ENCODE results near the gene MICAL3. TPM values are rescaled to one million over a fixed set of nuclear protein-coding genes. Genes with fewer than 3 reads are reported as not detected.
"Not testable (repeated sequence)": the region's sequence is repeated elsewhere in the genome, so short reads cannot be mapped to it uniquely, and the experiment has no call there.

The MICAL3 gene
- total and polyA plus RNA-seq, 4 donors = 4.4 to 30.7 (median 15.4) TPM

DNA sequence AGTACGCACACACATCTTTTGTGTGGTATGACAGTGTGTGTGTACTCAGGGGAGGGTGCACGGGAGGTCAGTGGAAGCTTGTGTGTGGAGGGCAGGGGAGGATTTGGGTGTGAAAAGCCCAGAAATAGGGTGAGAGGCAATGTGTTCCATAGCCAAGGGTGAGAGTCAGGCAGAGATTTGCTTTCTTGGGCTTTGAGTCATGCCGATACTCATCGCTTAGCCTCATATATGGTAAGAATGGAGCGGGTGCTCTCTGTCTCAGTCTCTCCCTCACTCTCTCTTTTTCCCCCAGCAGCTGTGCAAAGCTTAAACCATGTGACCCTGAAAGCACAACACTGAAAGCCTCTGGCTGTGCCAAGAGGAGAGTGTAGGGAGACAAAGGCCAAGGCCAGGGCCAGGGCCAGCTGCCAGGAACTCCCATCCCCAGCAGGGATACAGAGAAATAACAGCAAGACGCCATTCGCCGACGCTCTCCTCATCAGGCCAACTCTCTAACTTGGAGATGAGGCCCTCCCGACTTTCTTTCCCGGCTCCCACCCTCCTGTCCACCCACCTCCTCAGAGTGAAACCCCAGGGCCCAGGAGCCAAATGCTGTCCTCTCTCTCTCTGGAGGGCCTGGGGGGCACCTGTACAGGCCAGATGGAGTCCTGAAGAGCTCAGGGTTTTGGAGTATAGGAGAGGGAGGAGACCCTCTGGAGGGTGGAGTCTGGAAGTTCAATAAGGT is 20.3 kb upstream of the MICAL3 start:
- H3K27ac ChIP-seq (ENCODE audit: low read depth in 1 of 2, low read length in 1 of 2) = peak overlapping the region; percentile 61 to 69

DNA sequence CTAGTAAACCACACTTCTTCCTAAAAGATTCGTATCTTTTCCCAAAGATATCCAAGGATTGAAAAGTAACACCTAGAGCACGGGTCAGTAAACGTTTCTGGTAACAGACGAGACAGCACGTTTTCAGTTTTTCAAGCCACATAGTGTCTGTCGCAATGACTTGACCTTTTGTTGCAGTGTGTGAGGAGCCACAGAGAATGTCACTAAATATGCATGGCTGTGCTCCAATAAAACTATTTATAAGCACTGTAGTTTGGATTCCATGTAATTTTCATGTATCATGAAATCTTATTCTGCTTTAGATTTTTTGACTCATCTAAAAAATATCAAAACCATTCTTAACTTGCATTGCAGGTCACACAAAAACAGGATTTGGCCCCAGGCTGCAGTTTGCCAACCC is 18.3 kb upstream of the MICAL3 start:
- Histone ChIP-seq H3K4me1 (ENCODE audit: control insufficient read depth in 5 of 5, insufficient read depth in 5 of 5, low read length in 5 of 5) (peaks cover 0 to 16% (median 4%) of the 10 kb centered on the region in 5 donors), H3K27me3 (ENCODE audit: control insufficient read depth in 3 of 3, insufficient read depth in 3 of 3, low read length in 2 of 3) (no peaks in the 10 kb centered on the region), H3K9ac (ENCODE audit: insufficient read depth in 1 of 2, low read length in 2 of 2) (no peak overlapping the region), H3K36me3 (ENCODE audit: control insufficient read depth in 4 of 4, insufficient read depth in 4 of 4, low read length in 4 of 4) (no peaks in the 10 kb centered on the region), H3K4me3 (no peak overlapping the region), H3K27ac (ENCODE audit: low read depth in 1 of 2, low read length in 1 of 2) (no peak overlapping the region), H3K9me3 (ENCODE audit: control insufficient read depth in 4 of 4, insufficient read depth in 3 of 4, low read length in 3 of 4) (peaks cover 0 to 2% (median 0%) of the 10 kb centered on the region in 4 donors)
- ATAC-seq (ENCODE audit: insufficient read depth, low FRiP score) (no peak), DNase-seq (peak in 2 of 3 donors; percentile 31 to 64)
- WGBS, 2 donors = 66 to 79% methylated on average over 6 of the region's 6 CpGs
- TF ChIP-seq, protein P1, sequence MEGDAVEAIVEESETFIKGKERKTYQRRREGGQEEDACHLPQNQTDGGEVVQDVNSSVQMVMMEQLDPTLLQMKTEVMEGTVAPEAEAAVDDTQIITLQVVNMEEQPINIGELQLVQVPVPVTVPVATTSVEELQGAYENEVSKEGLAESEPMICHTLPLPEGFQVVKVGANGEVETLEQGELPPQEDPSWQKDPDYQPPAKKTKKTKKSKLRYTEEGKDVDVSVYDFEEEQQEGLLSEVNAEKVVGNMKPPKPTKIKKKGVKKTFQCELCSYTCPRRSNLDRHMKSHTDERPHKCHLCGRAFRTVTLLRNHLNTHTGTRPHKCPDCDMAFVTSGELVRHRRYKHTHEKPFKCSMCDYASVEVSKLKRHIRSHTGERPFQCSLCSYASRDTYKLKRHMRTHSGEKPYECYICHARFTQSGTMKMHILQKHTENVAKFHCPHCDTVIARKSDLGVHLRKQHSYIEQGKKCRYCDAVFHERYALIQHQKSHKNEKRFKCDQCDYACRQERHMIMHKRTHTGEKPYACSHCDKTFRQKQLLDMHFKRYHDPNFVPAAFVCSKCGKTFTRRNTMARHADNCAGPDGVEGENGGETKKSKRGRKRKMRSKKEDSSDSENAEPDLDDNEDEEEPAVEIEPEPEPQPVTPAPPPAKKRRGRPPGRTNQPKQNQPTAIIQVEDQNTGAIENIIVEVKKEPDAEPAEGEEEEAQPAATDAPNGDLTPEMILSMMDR (IDR thresholded peaks at IDR 0.05; ENCODE audit: control extremely low read depth, extremely low read depth) = no peak

More for the DNA sequence above, 20.3 kb upstream of the MICAL3 start:
- Histone ChIP-seq H3K9me3 (ENCODE audit: control insufficient read depth in 4 of 4, insufficient read depth in 3 of 4, low read length in 3 of 4) (peaks cover 0 to 8% (median 0%) of the 10 kb centered on the region in 4 donors), H3K4me1 (ENCODE audit: control insufficient read depth in 5 of 5, insufficient read depth in 5 of 5, low read length in 5 of 5) (peaks cover 0 to 24% (median 4%) of the 10 kb centered on the region in 5 donors), H3K4me3 (no peak overlapping the region), H3K36me3 (ENCODE audit: control insufficient read depth in 4 of 4, insufficient read depth in 4 of 4, low read length in 4 of 4) (no peaks in the 10 kb centered on the region), H3K27me3 (ENCODE audit: control insufficient read depth in 3 of 3, insufficient read depth in 3 of 3, low read length in 2 of 3) (no peaks in the 10 kb centered on the region), H3K9ac (ENCODE audit: insufficient read depth in 1 of 2, low read length in 2 of 2) (no peak overlapping the region)
- ATAC-seq (ENCODE audit: insufficient read depth, low FRiP score) = no peak
- peak; percentile 80 to 91 (median 88) for DNase-seq
- WGBS, 2 donors = 70 to 75% methylated on average over 11 of the region's 11 CpGs
- TF ChIP-seq, protein P1 (IDR thresholded peaks at IDR 0.05; ENCODE audit: control extremely low read depth, extremely low read depth) = no peak

DNA sequence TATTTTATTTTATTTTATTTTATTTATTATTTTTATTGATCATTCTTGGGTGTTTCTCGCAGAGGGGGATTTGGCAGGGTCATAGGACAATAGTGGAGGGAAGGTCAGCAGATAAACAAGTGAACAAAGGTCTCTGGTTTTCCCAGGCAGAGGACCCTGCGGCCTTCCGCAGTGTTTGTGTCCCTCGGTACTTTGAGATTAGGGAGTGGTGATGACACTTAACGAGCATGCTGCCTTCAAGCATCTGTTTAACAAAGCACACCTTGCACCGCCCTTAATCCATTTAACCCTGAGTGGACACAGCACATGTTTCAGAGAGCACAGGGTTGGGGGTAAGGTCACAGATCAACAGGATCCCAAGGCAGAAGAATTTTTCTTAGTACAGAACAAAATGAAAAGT is 16.5 kb upstream of the MICAL3 start:
- not testable (repeated sequence) for DNase-seq; H3K36me3 ChIP-seq (ENCODE audit: control insufficient read depth in 4 of 4, insufficient read depth in 4 of 4, low read length in 4 of 4); ATAC-seq (ENCODE audit: insufficient read depth, low FRiP score); H3K27me3 ChIP-seq (ENCODE audit: control insufficient read depth in 3 of 3, insufficient read depth in 3 of 3, low read length in 2 of 3); H3K9ac ChIP-seq (ENCODE audit: insufficient read depth in 1 of 2, low read length in 2 of 2); H3K9me3 ChIP-seq (ENCODE audit: control insufficient read depth in 4 of 4, insufficient read depth in 3 of 4, low read length in 3 of 4); H3K27ac ChIP-seq (ENCODE audit: low read depth in 1 of 2, low read length in 1 of 2); H3K4me3 ChIP-seq
- 83 to 92% methylated on average over 6 of the region's 6 CpGs for WGBS, 2 donors
- H3K4me1 ChIP-seq (ENCODE audit: control insufficient read depth in 5 of 5, insufficient read depth in 5 of 5, low read length in 5 of 5) = peaks cover 0 to 21% (median 4%) of the 10 kb centered on the region in 5 donors

DNA sequence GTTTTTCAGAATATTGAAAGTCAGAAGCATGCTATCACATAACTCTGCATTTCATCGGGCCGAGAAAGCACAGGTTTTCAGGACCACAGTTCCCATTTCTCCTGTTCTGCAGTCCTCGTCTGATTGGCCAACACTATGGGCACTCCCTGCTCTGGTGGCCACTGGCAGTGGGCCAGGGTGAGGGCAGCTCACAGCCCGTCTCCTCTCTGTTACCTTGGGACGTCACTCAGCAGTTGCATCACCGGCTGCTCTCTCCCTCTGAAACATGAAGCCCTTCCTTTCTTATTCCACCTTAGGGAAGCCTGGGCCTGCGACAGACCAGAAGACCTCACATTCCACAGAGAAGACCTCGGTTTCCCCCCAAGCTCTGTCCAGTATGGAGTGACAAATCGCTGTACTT is 11.4 kb upstream of the MICAL3 start:
- Histone ChIP-seq H3K27ac (ENCODE audit: low read depth in 1 of 2, low read length in 1 of 2) (no peak overlapping the region), H3K27me3 (ENCODE audit: control insufficient read depth in 3 of 3, insufficient read depth in 3 of 3, low read length in 2 of 3) (peaks cover 0 to 3% (median 0%) of the 10 kb centered on the region in 3 donors), H3K9me3 (ENCODE audit: control insufficient read depth in 4 of 4, insufficient read depth in 3 of 4, low read length in 3 of 4) (no peaks in the 10 kb centered on the region), H3K36me3 (ENCODE audit: control insufficient read depth in 4 of 4, insufficient read depth in 4 of 4, low read length in 4 of 4) (no peaks in the 10 kb centered on the region), H3K4me3 (no peak overlapping the region), H3K4me1 (ENCODE audit: control insufficient read depth in 5 of 5, insufficient read depth in 5 of 5, low read length in 5 of 5) (peaks cover 0 to 9% (median 2%) of the 10 kb centered on the region in 5 donors), H3K9ac (ENCODE audit: insufficient read depth in 1 of 2, low read length in 2 of 2) (no peak overlapping the region)
- no peak for ATAC-seq (ENCODE audit: insufficient read depth, low FRiP score)
- DNase-seq = no peak
- TF ChIP-seq, protein P1 (IDR thresholded peaks at IDR 0.05; ENCODE audit: control extremely low read depth, extremely low read depth) = no peak
- 55 to 56% methylated on average over 9 of the region's 9 CpGs for WGBS, 2 donors
